Stomach (tissue), 9 donors: ENCODE measurements around the gene LRRIQ1. TPM values are rescaled to one million over a fixed set of nuclear protein-coding genes. Genes with fewer than 3 reads are reported as not detected.

Experiments used
- DNase-seq, 2 donors: peaks; one replicate each; pipeline versions ENCODE4 v3.0.0 to v3.0.0-alpha.2; 2013 to 2019
- H3K27ac ChIP-seq, 5 donors: fragments of 200-600 bp in 4 of 5; sonication (generic) in 4 of 5; one replicate each; pipeline ENCODE4 v1.5.1; 2013 to 2019; ENCODE audit warnings: mild to moderate bottlenecking in 1 of 5, moderate library complexity in 1 of 5
- H3K27me3 ChIP-seq, 3 donors: fragments of 200-600 bp; sonication (generic); one replicate each; pipeline ENCODE4 v1.5.1; 2017 to 2019; ENCODE audit warnings: mixed run types in 1 of 3
- H3K36me3 ChIP-seq, 4 donors: fragments of 200-600 bp; sonication (generic); 1 replicate in 3 of 4; 2 replicates in 1 of 4; pipeline ENCODE4 v1.5.1; 2016 to 2019
- H3K4me1 ChIP-seq, 4 donors: fragments of 200-600 bp; sonication (generic); one replicate each; pipeline ENCODE4 v1.5.1; 2016 to 2019
- H3K4me3 ChIP-seq, 4 donors: fragments of 200-600 bp; sonication (generic) in 3 of 4; one replicate each; pipeline ENCODE4 v1.5.1; 2016 to 2019; ENCODE audit warnings: mild to moderate bottlenecking in 1 of 4
- H3K9me3 ChIP-seq, 4 donors: fragments of 200-600 bp; sonication (generic); one replicate each; pipeline ENCODE4 v1.5.1; 2016 to 2019
- CTCF ChIP-seq, 7 experiments: fragments of 450-650 bp in 4 of 7; fragments of 200-600 bp in 3 of 7; sonication (generic) in 3 of 7; IDR thresholded peaks; one replicate each; pipeline ENCODE4 v1.5.1; 2016 to 2019; ENCODE audit warnings: antibody characterized with exemption in 7 of 7, control low read depth in 2 of 7, mild to moderate bottlenecking in 1 of 7
- EP300 ChIP-seq: sonication (generic); formaldehyde crosslinking; IDR thresholded peaks from one replicate; pipeline ENCODE4 v1.6.1; 2017; ENCODE audit warnings: antibody characterized with exemption
- POLR2A ChIP-seq, 4 donors: fragments of 450-650 bp; IDR thresholded peaks; one replicate each; pipeline ENCODE4 v1.6.1; 2016; ENCODE audit warnings: antibody characterized with exemption in 4 of 4, control low read depth in 2 of 4, mild to moderate bottlenecking in 1 of 4, moderate library complexity in 1 of 4
- POLR2AphosphoS5 ChIP-seq, 3 donors: sonication (generic); formaldehyde crosslinking; IDR thresholded peaks; one replicate each; pipeline ENCODE4 v1.6.1; 2016; ENCODE audit warnings: antibody characterized with exemption in 3 of 3
- WGBS, 5 donors: extraction: QIAGEN DNeasy Blood & Tissue Kit in 3 of 5; methylation state at CpG; one replicate each; pipeline versions ENCODE4 v1.1.5 to v1.1.7; 2013 to 2018; 5-methylcytosine and 5-hydroxymethylcytosine counted together
- intact Hi-C: fragments of 100-400 bp; cut with DNase I; formaldehyde crosslinking; loops from one replicate; pipeline ENCODE4 v1.15.1; 2023; ENCODE audit warnings: low total_unique reads
- polyA plus RNA-seq, 3 donors: library from polyadenylated mRNA; stranded (reverse); fragments of 200-250 nt; gene quantifications; one replicate each; pipeline ENCODE4 v1.2.3, GENCODE V29; 2013
- total RNA-seq, 5 donors: library from RNA; depleted of rRNA; stranded (reverse); fragments of >200 nt; gene quantifications; one replicate each; pipeline versions ENCODE4 v1.1.0 to v1.2.3, GENCODE V29; 2014 to 2016
- donor health status: healthy with polysubstance abuse.
- donor health status: Bipolar disorder and iron deficiency.
- donor health status: healthy.

Gene LRRIQ1
- total and polyA plus RNA-seq, 8 donors = 0.05 to 2.2 (median 0.92) TPM; not detected in 5

- no peaks in the 10 kb centered on the region for H3K9me3 ChIP-seq
- H3K27me3 ChIP-seq = no peaks in the 10 kb centered on the region
- H3K27ac ChIP-seq = no peak overlapping the region
- no peaks in the 10 kb centered on the region for H3K4me1 ChIP-seq
- intact Hi-C loops = no loop called here
- H3K36me3 ChIP-seq = no peaks in the 10 kb centered on the region
- WGBS, 5 donors = 35 to 47% (median 39%) methylated on average over 3 of the region's 3 CpGs
- DNase-seq = no peak
- TF ChIP-seq POLR2AphosphoS5 (IDR thresholded peaks at IDR 0.05) (no peak), CTCF (IDR thresholded peaks at IDR 0.05) (no peak), POLR2A (IDR thresholded peaks at IDR 0.05) (no peak), EP300 (no peak)
- no peak overlapping the region for H3K4me3 ChIP-seq
These were observed 22.2 kb downstream of the LRRIQ1 start for GRCh38 chr12:85058339-85058738.

DNA sequence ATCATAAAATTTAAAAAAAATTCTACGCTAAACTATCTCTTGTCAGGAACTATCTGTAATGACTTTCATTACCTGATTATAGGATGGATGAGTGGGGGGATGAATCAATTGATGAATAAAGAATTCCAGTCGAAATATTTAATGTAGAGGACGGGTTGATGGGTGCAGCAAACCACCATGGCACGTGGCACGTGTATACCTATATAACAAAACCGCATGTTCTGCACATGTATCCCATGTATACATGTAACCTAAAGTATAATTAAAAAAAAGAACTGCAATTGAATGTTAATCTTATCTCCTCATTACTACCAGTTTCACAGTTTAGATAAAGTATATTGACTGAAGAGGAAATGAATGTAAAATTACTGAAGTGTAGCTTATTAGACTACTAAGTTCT lies 23.4 kb downstream of the LRRIQ1 start:
- 50 to 62% (median 59%) methylated on average over 6 of the region's 6 CpGs for WGBS, 5 donors
- TF ChIP-seq EP300 (no peak), POLR2A (IDR thresholded peaks at IDR 0.05) (no peak), POLR2AphosphoS5 (IDR thresholded peaks at IDR 0.05) (no peak), CTCF (IDR thresholded peaks at IDR 0.05) (no peak)
- intact Hi-C loops = no loop called here
- H3K4me3 ChIP-seq = no peak overlapping the region
- H3K27me3 ChIP-seq = no peaks in the 10 kb centered on the region
- no peak overlapping the region for H3K27ac ChIP-seq
- no peak for DNase-seq
- no peaks in the 10 kb centered on the region for H3K36me3 ChIP-seq
- no peaks in the 10 kb centered on the region for H3K9me3 ChIP-seq
- H3K4me1 ChIP-seq = no peaks in the 10 kb centered on the region

DNA sequence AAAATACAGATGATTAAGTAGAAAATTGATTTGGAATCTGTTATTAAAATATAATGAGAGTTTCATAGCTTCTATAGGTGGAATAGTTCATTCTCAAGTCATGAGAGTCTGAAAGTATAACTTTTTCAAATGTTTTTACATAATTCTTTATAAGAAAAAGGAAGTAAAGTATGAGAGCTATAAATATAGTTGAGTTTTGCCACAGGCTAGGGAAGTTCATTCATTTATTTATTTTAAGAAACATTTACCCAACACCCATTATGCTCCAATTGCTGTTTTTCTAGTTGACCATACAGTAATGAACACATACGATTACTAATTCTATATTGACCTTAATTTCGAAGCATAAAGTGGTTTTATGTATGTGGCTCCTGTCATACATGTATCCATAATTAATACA lies 24.8 kb downstream of the LRRIQ1 start:
- no peaks in the 10 kb centered on the region for H3K36me3 ChIP-seq
- intact Hi-C loops = no loop called here
- no peaks in the 10 kb centered on the region for H3K27me3 ChIP-seq
- H3K4me3 ChIP-seq = no peak overlapping the region
- 57 to 70% (median 62%) methylated on average over 2 of the region's 2 CpGs for WGBS, 5 donors
- no peak overlapping the region for H3K27ac ChIP-seq
- DNase-seq = no peak
- no peaks in the 10 kb centered on the region for H3K4me1 ChIP-seq
- H3K9me3 ChIP-seq = no peaks in the 10 kb centered on the region
- TF ChIP-seq POLR2A (IDR thresholded peaks at IDR 0.05) (no peak), POLR2AphosphoS5 (IDR thresholded peaks at IDR 0.05) (no peak), EP300 (no peak), CTCF (IDR thresholded peaks at IDR 0.05) (no peak)

- Histone ChIP-seq H3K9me3 (no peaks in the 10 kb centered on the region), H3K36me3 (no peaks in the 10 kb centered on the region), H3K4me1 (no peaks in the 10 kb centered on the region), H3K27ac (no peak overlapping the region), H3K4me3 (no peak overlapping the region), H3K27me3 (no peaks in the 10 kb centered on the region)
- no peak for DNase-seq
- WGBS, 5 donors = 87 to 94% (median 88%) methylated on average over 3 of the region's 3 CpGs
- TF ChIP-seq POLR2A (IDR thresholded peaks at IDR 0.05) (no peak), CTCF (IDR thresholded peaks at IDR 0.05) (no peak), POLR2AphosphoS5 (IDR thresholded peaks at IDR 0.05) (no peak), EP300 (no peak)
- intact Hi-C loops = no loop called here
These were observed 29.8 kb downstream of the LRRIQ1 start for GRCh38 chr12:85065837-85066482.
